Ascending aorta (tissue), 2 donors: ENCODE results near the gene TULP3. TPM values are rescaled to one million over a fixed set of nuclear protein-coding genes. Genes with fewer than 3 reads are reported as not detected.

Experiments used
- DNase-seq, 2 donors: peaks; one replicate each; pipeline ENCODE4 v3.0.0-alpha.2; 2019; ENCODE audit warnings: low spot score in 2 of 2
- H3K27ac ChIP-seq, 2 donors: fragments of 200-600 bp; sonication (generic); one replicate each; pipeline ENCODE4 v1.5.1; 2016 to 2017; ENCODE audit warnings: mild to moderate bottlenecking in 1 of 2
- H3K27me3 ChIP-seq: fragments of 200-600 bp; sonication (generic); one replicate; pipeline ENCODE4 v1.5.1; 2017
- H3K36me3 ChIP-seq, 2 donors: fragments of 200-600 bp; sonication (generic); one replicate each; pipeline ENCODE4 v1.5.1; 2016
- H3K4me1 ChIP-seq, 2 donors: fragments of 200-600 bp; sonication (generic); one replicate each; pipeline ENCODE4 v1.5.1; 2016 to 2017; ENCODE audit warnings: mild to moderate bottlenecking in 1 of 2
- H3K4me3 ChIP-seq, 2 donors: fragments of 200-600 bp; sonication (generic); one replicate each; pipeline ENCODE4 v1.5.1; 2016 to 2017; ENCODE audit warnings: mild to moderate bottlenecking in 1 of 2
- H3K9me3 ChIP-seq, 2 donors: fragments of 200-600 bp; sonication (generic); one replicate each; pipeline ENCODE4 v1.5.1; 2016
- intact Hi-C: fragments of 100-400 bp; cut with DNase I; formaldehyde crosslinking; loops from one replicate; pipeline ENCODE4 v1.15.1; 2023
- total RNA-seq: library from RNA; depleted of rRNA; stranded (reverse); fragments of >200 nt; gene quantifications from one replicate; pipeline ENCODE4 v1.1.0, GENCODE V29; 2016
- TF ChIP-seq, protein P1 (sequence below), 3 experiments: fragments of 200-600 bp in 2 of 3; fragments of 450-650 bp in 1 of 3; sonication (generic) in 2 of 3; IDR thresholded peaks; one replicate each; pipeline ENCODE4 v1.5.1; 2016 to 2019; ENCODE audit warnings: antibody characterized with exemption in 3 of 3, mild to moderate bottlenecking in 1 of 3, moderate library complexity in 1 of 3

TULP3 gene
- total RNA-seq, 1 donor from 2014 or later = 24.8 TPM

DNA sequence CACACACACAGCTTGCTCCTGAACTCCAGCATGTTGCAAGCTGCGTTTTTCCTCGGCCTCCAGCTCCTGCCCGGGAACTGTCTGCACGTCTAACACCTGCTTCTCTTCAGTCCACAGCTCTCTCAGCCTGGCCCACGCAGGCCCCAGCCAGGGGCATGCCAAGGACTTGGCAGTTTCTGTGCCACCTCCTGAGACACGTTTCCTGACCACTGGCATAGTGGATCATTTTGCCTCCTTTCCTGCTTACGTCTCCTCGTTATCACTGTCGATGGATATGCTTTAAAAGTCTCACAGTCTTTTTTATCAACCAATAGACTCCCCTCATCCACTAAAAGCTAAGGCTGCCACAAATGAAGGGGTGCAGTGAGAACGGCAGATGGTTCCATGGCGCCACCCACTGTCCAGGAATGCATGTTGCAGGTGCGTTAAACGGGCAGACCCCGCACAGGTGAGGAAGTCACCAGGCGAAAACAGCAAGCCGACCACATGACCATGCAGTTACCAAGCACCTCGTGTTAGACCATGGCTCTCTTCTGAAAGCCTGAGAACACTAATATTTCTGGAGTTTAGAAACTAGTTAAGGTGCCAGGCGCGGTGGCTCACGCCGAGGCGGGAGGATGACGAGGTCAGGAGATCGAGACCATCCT, 53.8 kb downstream of the TULP3 start:
- H3K36me3 ChIP-seq = peaks cover 12 to 14% of the 10 kb centered on the region in 2 donors
- TF ChIP-seq, protein P1, sequence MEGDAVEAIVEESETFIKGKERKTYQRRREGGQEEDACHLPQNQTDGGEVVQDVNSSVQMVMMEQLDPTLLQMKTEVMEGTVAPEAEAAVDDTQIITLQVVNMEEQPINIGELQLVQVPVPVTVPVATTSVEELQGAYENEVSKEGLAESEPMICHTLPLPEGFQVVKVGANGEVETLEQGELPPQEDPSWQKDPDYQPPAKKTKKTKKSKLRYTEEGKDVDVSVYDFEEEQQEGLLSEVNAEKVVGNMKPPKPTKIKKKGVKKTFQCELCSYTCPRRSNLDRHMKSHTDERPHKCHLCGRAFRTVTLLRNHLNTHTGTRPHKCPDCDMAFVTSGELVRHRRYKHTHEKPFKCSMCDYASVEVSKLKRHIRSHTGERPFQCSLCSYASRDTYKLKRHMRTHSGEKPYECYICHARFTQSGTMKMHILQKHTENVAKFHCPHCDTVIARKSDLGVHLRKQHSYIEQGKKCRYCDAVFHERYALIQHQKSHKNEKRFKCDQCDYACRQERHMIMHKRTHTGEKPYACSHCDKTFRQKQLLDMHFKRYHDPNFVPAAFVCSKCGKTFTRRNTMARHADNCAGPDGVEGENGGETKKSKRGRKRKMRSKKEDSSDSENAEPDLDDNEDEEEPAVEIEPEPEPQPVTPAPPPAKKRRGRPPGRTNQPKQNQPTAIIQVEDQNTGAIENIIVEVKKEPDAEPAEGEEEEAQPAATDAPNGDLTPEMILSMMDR (IDR thresholded peaks at IDR 0.05) = peak; percentile 57 to 72 (median 62)
- H3K4me1 ChIP-seq = no peaks in the 10 kb centered on the region
- no peak overlapping the region for H3K4me3 ChIP-seq
- H3K27me3 ChIP-seq = no peaks in the 10 kb centered on the region
- intact Hi-C loops = loop anchor here (5.0 kb wide), 2 partner anchors 57 to 92 kb away; no protein-coding TSS in a partner anchor
- no peak overlapping the region for H3K27ac ChIP-seq
- DNase-seq = no peak
- H3K9me3 ChIP-seq = no peaks in the 10 kb centered on the region

DNA sequence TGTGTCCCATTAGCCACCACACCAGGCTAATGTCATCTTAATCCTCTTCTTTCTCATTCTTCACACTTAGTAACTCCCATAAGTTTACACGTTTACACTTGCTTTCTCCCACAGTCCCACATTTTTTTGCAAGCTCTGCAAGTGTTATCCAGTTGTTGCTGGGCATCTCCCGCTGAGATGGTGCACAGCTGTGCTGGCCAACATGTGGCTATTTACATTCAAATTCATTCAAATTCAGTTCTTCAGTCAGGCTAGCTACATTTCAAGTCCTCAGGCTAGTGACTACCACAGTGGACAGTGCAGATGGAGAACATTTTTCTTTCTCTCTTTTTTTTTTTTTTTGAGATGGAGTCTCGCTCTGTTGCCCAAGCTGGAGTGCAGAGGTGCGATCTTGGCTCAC, 58.7 kb downstream of the TULP3 start:
- intact Hi-C loops = no loop called here
- TF ChIP-seq, protein P1 (IDR thresholded peaks at IDR 0.05) = no peak
- H3K4me1 ChIP-seq = no peaks in the 10 kb centered on the region

DNA sequence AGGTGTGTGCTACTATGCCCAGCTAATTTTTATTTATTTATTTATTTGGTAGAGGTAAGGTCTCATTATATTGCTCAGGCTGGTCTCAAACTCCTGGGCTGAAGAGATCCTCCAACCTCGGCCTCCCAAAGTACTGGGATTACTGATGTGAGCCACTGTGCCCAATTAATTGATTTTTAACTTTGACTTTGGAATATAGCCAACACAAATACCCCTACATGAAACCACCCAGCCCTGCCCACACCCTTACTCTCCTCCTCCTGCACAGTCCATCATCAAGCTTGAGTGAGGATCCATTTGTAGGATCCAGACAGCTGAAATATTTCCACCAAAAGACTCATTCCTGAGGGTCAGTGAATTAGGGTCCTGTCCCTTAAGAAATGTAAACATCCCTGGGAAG, 65.2 kb downstream of the TULP3 start:
- intact Hi-C loops = loop anchor here (5.0 kb wide), 1 partner anchor 79 kb away; the partner anchor contains the start of genes FOXM1 and RHNO1

More for the DNA sequence above, 58.7 kb downstream of the TULP3 start:
- no peaks in the 10 kb centered on the region for H3K36me3 ChIP-seq
- H3K27me3 ChIP-seq = no peaks in the 10 kb centered on the region
- no peak for DNase-seq
- H3K27ac ChIP-seq = no peak overlapping the region
- H3K4me3 ChIP-seq = no peak overlapping the region
- no peaks in the 10 kb centered on the region for H3K9me3 ChIP-seq

GRCh38 chr12:2957816-2958431, 67.2 kb downstream of the TULP3 start:
- intact Hi-C loops = loop anchor here (5.0 kb wide), 1 partner anchor 81 kb away; the partner anchor contains the start of genes FOXM1 and RHNO1
- peak overlapping the region; percentile 93 to 95 for H3K27ac ChIP-seq

More for the DNA sequence above, 65.2 kb downstream of the TULP3 start:
- TF ChIP-seq, protein P1 (IDR thresholded peaks at IDR 0.05) = no peak
- Histone ChIP-seq H3K9me3 (no peaks in the 10 kb centered on the region), H3K27me3 (no peaks in the 10 kb centered on the region), H3K4me1 (peaks cover 5 to 15% of the 10 kb centered on the region in 2 donors), H3K27ac (no peak overlapping the region), H3K4me3 (no peak overlapping the region), H3K36me3 (no peaks in the 10 kb centered on the region)
- no peak for DNase-seq

DNA sequence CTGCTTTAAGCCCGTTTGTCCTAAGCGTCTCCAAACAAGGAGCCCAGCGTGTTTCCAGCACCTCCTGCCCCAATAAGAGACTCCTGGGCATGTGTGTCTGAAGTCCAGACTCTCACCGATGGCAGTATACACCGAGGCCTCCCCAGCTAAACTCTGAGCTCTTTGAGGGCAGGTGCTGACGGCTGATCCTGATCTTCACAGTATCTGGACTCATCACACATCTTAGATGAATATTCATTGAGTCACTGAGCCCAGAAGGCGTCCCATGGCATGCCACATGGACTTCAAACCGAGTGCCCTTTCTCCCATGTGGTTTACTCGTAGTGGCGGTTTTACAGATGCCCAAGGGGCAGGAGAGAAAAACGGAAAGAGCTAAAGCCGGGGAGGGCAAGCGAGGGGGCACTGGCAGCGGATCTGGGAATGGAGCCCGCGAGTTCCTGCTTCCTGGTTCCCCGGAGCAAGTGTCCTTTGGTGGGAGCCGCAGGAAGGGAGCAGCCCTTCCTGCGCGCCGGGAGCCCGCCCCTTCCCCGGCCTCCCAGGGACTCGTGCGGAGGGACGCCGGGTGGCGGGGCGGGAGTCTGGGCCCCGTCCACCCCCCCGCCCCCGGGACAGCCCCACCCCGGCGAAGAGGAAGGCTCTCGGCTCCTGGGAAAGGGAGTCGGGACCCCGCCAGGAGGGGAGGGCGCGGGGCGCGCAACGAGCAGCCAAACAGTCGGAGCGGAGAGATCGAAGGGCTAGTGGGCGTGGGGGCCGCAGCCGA, 67.9 kb downstream of the TULP3 start:
- Histone ChIP-seq H3K36me3 (no peaks in the 10 kb centered on the region), H3K27me3 (no peaks in the 10 kb centered on the region), H3K27ac (peak overlapping the region; percentile 93 to 95), H3K9me3 (no peaks in the 10 kb centered on the region), H3K4me1 (peaks cover 5 to 16% of the 10 kb centered on the region in 2 donors), H3K4me3 (peak overlapping the region; percentile 71 to 75)
- peak in 1 of 2 donors; percentile 77 for DNase-seq
- TF ChIP-seq, protein P1 (IDR thresholded peaks at IDR 0.05) = no peak
- intact Hi-C loops = loop anchor here (1.0 to 5.0 kb wide), 2 partner anchors 68 to 81 kb away; partner anchors contain the start of genes FOXM1, RHNO1 and TULP3

More at GRCh38 chr12:2957816-2958431, 67.2 kb downstream of the TULP3 start:
- no peak for DNase-seq
- H3K4me3 ChIP-seq = peak overlapping the region; percentile 71 to 75
- peaks cover 5 to 16% of the 10 kb centered on the region in 2 donors for H3K4me1 ChIP-seq
- no peaks in the 10 kb centered on the region for H3K9me3 ChIP-seq
- no peaks in the 10 kb centered on the region for H3K36me3 ChIP-seq
- H3K27me3 ChIP-seq = no peaks in the 10 kb centered on the region
- TF ChIP-seq, protein P1 (IDR thresholded peaks at IDR 0.05) = no peak
